ENCODE results near the gene UNC13C. TPM values are rescaled to one million over a fixed set of nuclear protein-coding genes. Genes with fewer than 3 reads are reported as not detected.

UNC13C gene
- polyA plus RNA-seq, 1 donor from 2014 or later, result 4.0 TPM

- H3K79me2 ChIP-seq (replicated peaks; ENCODE audit: insufficient read depth, low read length), result no peaks in the 10 kb centered on the region
- no peaks in the 10 kb centered on the region for H3K9me3 ChIP-seq (ENCODE audit: low read length)
- no peaks in the 10 kb centered on the region for H3K27me3 ChIP-seq (ENCODE audit: insufficient read depth, low read depth, low read length)
- H3K4me2 ChIP-seq (ENCODE audit: low read length), result no peak overlapping the region
- no peak overlapping the region for H3K4me3 ChIP-seq (ENCODE audit: low read length)
- no peaks in the 10 kb centered on the region for H3F3A ChIP-seq (ENCODE audit: insufficient read depth, low read length, poor library complexity, severe bottlenecking)
- H3K9me2 ChIP-seq (ENCODE audit: insufficient read depth, low read length), result no peaks in the 10 kb centered on the region
- H3K36me3 ChIP-seq (ENCODE audit: insufficient read depth, low read length), result no peaks in the 10 kb centered on the region
- H3K9ac ChIP-seq (ENCODE audit: low read length), result no peak overlapping the region
- TF ChIP-seq MXI1 (conservative IDR thresholded peaks at IDR 0.05; ENCODE audit: poor library complexity, severe bottlenecking) (no peak), RAD21 (conservative IDR thresholded peaks at IDR 0.05) (no peak), REST (IDR thresholded peaks at IDR 0.05; ENCODE audit: borderline replicate concordance) (no peak), CTCF (IDR thresholded peaks at IDR 0.05; ENCODE audit: poor library complexity, severe bottlenecking) (no peak), POLR2AphosphoS5 (IDR thresholded peaks at IDR 0.05) (no peak), SMC3 (conservative IDR thresholded peaks at IDR 0.05; ENCODE audit: poor library complexity) (no peak), EZH2 (IDR thresholded peaks at IDR 0.05; ENCODE audit: borderline replicate concordance, insufficient read depth, low read length, poor library complexity, severe bottlenecking) (no peak), TAF1 (IDR thresholded peaks at IDR 0.05; ENCODE audit: low read depth) (no peak)
- no peak overlapping the region for H2AFZ ChIP-seq (ENCODE audit: low read depth, low read length)
- H3K27ac ChIP-seq (ENCODE audit: low read length), result no peak overlapping the region
- H4K20me1 ChIP-seq (ENCODE audit: insufficient read depth), result no peaks in the 10 kb centered on the region
Measured at GRCh38 chr15:54410481-54410880, 432.2 kb downstream of the UNC13C start.

GRCh38 chr15:54424171-54424570, 445.9 kb downstream of the UNC13C start:
- TF ChIP-seq RAD21 (conservative IDR thresholded peaks at IDR 0.05) (no peak), REST (IDR thresholded peaks at IDR 0.05; ENCODE audit: borderline replicate concordance) (no peak), POLR2AphosphoS5 (IDR thresholded peaks at IDR 0.05) (no peak), EZH2 (IDR thresholded peaks at IDR 0.05; ENCODE audit: borderline replicate concordance, insufficient read depth, low read length, poor library complexity, severe bottlenecking) (no peak), EP300 (conservative IDR thresholded peaks at IDR 0.05; ENCODE audit: poor library complexity, severe bottlenecking) (no peak), CTCF (IDR thresholded peaks at IDR 0.05; ENCODE audit: poor library complexity, severe bottlenecking) (no peak), SMC3 (conservative IDR thresholded peaks at IDR 0.05; ENCODE audit: poor library complexity) (no peak)
- Histone ChIP-seq H3K79me2 (replicated peaks; ENCODE audit: insufficient read depth, low read length) (no peaks in the 10 kb centered on the region), H3K9ac (ENCODE audit: low read length) (no peak overlapping the region)

More at GRCh38 chr15:54424171-54424570, 445.9 kb downstream of the UNC13C start:
- no peaks in the 10 kb centered on the region for H3K9me2 ChIP-seq (ENCODE audit: insufficient read depth, low read length)
- H3K27ac ChIP-seq (ENCODE audit: low read length), result no peak overlapping the region
- no peak overlapping the region for H3K4me2 ChIP-seq (ENCODE audit: low read length)
- H3F3A ChIP-seq (ENCODE audit: insufficient read depth, low read length, poor library complexity, severe bottlenecking), result no peaks in the 10 kb centered on the region
- H3K27me3 ChIP-seq (ENCODE audit: insufficient read depth, low read depth, low read length), result no peaks in the 10 kb centered on the region
- H2AFZ ChIP-seq (ENCODE audit: low read depth, low read length), result no peak overlapping the region
- H3K9me3 ChIP-seq (ENCODE audit: low read length), result no peaks in the 10 kb centered on the region
- H3K4me3 ChIP-seq (ENCODE audit: low read length), result no peak overlapping the region
- no peaks in the 10 kb centered on the region for H4K20me1 ChIP-seq (ENCODE audit: insufficient read depth)
- no peaks in the 10 kb centered on the region for H3K36me3 ChIP-seq (ENCODE audit: insufficient read depth, low read length)

Data from neural cell (in vitro differentiated cells).